Cardiac muscle cell (in vitro differentiated cells and primary cell): ENCODE measurements around the gene PIP5K1C. TPM values are rescaled to one million over a fixed set of nuclear protein-coding genes. Genes with fewer than 3 reads are reported as not detected.

Experiments used
- DNase-seq, 2 donors: peaks; one replicate each; pipeline versions ENCODE4 v3.0.0 to v3.0.0-alpha.2; 2010 to 2017; ENCODE audit warnings: low read depth in 1 of 2, low spot score in 1 of 2
- H3K27ac ChIP-seq: fragments of 200-600 bp; sonication (generic); 2 replicates; pipeline ENCODE4 v1.5.1; 2016
- H3K27me3 ChIP-seq: fragments of 200-600 bp; sonication (generic); 2 replicates; pipeline ENCODE4 v1.6.0; 2016; ENCODE audit warnings: control low read depth
- H3K36me3 ChIP-seq: fragments of 200-600 bp; sonication (generic); 2 replicates; pipeline ENCODE4 v1.5.1; 2016; ENCODE audit warnings: control low read depth
- H3K4me1 ChIP-seq: fragments of 200-600 bp; sonication (generic); 2 replicates; pipeline ENCODE4 v1.8.1; 2017; ENCODE audit warnings: low read depth, mild to moderate bottlenecking, mixed run types
- H3K4me3 ChIP-seq: fragments of 200-600 bp; sonication (generic); 2 replicates; pipeline ENCODE4 v1.5.1; 2016; ENCODE audit warnings: mild to moderate bottlenecking
- H3K9me3 ChIP-seq: fragments of 200-600 bp; sonication (generic); 2 replicates; pipeline ENCODE4 v1.5.1; 2017; ENCODE audit warnings: low read depth, mild to moderate bottlenecking, control low read depth
- polyA plus RNA-seq: library from polyadenylated mRNA; unstranded; fragments of >200 nt; fragmentation: Nextera tagmentation; extraction: Ambion mirVana; gene quantifications from 2 replicates; pipeline ENCODE4 v1.2.1, GENCODE V29; 2016
- total RNA-seq: library from RNA; depleted of rRNA; stranded (reverse); fragments of >200 nt; gene quantifications from 2 replicates; pipeline ENCODE4 v1.2.3, GENCODE V29; 2016
- TF ChIP-seq, protein P1 (sequence below): IDR thresholded peaks from 2 replicates; pipeline ENCODE4 v1.5.1; 2012; ENCODE audit warnings: low read depth, mild to moderate bottlenecking, low read length

PIP5K1C gene
- total and polyA plus RNA-seq, 2 experiments from 2014 or later, result 21.0 to 28.4 TPM

- TF ChIP-seq, protein P1, sequence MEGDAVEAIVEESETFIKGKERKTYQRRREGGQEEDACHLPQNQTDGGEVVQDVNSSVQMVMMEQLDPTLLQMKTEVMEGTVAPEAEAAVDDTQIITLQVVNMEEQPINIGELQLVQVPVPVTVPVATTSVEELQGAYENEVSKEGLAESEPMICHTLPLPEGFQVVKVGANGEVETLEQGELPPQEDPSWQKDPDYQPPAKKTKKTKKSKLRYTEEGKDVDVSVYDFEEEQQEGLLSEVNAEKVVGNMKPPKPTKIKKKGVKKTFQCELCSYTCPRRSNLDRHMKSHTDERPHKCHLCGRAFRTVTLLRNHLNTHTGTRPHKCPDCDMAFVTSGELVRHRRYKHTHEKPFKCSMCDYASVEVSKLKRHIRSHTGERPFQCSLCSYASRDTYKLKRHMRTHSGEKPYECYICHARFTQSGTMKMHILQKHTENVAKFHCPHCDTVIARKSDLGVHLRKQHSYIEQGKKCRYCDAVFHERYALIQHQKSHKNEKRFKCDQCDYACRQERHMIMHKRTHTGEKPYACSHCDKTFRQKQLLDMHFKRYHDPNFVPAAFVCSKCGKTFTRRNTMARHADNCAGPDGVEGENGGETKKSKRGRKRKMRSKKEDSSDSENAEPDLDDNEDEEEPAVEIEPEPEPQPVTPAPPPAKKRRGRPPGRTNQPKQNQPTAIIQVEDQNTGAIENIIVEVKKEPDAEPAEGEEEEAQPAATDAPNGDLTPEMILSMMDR, result no peak
- Histone ChIP-seq H3K9me3 (no peaks in the 10 kb centered on the region), H3K4me3 (no peak overlapping the region), H3K4me1 (no peaks in the 10 kb centered on the region), H3K36me3 (no peaks in the 10 kb centered on the region), H3K27me3 (no peaks in the 10 kb centered on the region), H3K27ac (no peak overlapping the region)
- DNase-seq, result peak; percentile 40 to 68
Observed at GRCh38 chr19:3710265-3710812, 10.1 kb upstream of the PIP5K1C start.

GRCh38 chr19:3708207-3708931, 8.1 kb upstream of the PIP5K1C start, which contains the start of gene TJP3:
Gene TJP3 (plus strand): TSS chr19:3708384. CDS start chr19:3728433, 20,049 bp downstream.
- TF ChIP-seq, protein P1, result no peak
- DNase-seq, result peak in 1 of 2 donors; percentile 25
- Histone ChIP-seq H3K27me3 (no peaks in the 10 kb centered on the region), H3K9me3 (no peaks in the 10 kb centered on the region), H3K36me3 (no peaks in the 10 kb centered on the region), H3K4me1 (no peaks in the 10 kb centered on the region), H3K4me3 (no peak within 1 kb of the TSS), H3K27ac (no peak within 1 kb of the TSS)

GRCh38 chr19:3707868-3708206, 7.6 kb upstream of the PIP5K1C start:
- Histone ChIP-seq H3K36me3 (no peaks in the 10 kb centered on the region), H3K4me3 (no peak overlapping the region), H3K27me3 (no peaks in the 10 kb centered on the region), H3K9me3 (no peaks in the 10 kb centered on the region), H3K4me1 (no peaks in the 10 kb centered on the region), H3K27ac (no peak overlapping the region)
- DNase-seq, result no peak
- TF ChIP-seq, protein P1, result no peak

- Histone ChIP-seq H3K27ac (no peak overlapping the region), H3K36me3 (no peaks in the 10 kb centered on the region), H3K9me3 (no peaks in the 10 kb centered on the region), H3K27me3 (no peaks in the 10 kb centered on the region), H3K4me1 (peaks cover 8% of the 10 kb centered on the region), H3K4me3 (no peak overlapping the region)
- TF ChIP-seq, protein P1, result no peak
- DNase-seq, result no peak
Observed at GRCh38 chr19:3701200-3701599, 932 bp upstream of the PIP5K1C start.

- TF ChIP-seq, protein P1, result no peak
- peak in 1 of 2 donors; percentile 40 for DNase-seq
- H3K27ac ChIP-seq, result peak overlapping the region; percentile 13
Observed at GRCh38 chr19:3699741-3700241, 477 bp downstream of the PIP5K1C start.

More at GRCh38 chr19:3699741-3700241, 477 bp downstream of the PIP5K1C start:
- H3K9me3 ChIP-seq, result no peaks in the 10 kb centered on the region
- peak overlapping the region; percentile 91 for H3K4me3 ChIP-seq
- peaks cover 8% of the 10 kb centered on the region for H3K4me1 ChIP-seq
- H3K27me3 ChIP-seq, result no peaks in the 10 kb centered on the region
- H3K36me3 ChIP-seq, result no peaks in the 10 kb centered on the region
